Stimulated activated naive CD4-positive, alpha-beta T cell treated with Interleukin-2 at 50 U/mL for 16 hours (primary cell): ENCODE results near the gene GNAQ.

Source experiments
- DNase-seq: peaks from one replicate; lab custom pipeline; 2025; lab: John Stamatoyannopoulos, UW

The GNAQ gene

DNA sequence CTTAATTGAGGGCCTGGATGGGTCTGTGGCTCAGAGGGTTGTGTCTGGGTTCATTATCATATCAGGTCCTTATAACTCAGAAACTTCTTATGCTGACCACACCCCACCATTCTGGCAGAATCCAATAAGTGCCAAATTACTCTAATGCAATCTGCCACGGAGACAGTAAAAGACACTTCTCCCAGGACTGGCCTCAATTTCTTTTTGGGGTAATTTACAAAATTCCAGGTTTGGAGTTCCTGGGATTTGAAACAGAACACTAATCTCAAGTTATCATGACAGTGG, 187.8 kb downstream of the GNAQ start:
- no peak for DNase-seq

DNA sequence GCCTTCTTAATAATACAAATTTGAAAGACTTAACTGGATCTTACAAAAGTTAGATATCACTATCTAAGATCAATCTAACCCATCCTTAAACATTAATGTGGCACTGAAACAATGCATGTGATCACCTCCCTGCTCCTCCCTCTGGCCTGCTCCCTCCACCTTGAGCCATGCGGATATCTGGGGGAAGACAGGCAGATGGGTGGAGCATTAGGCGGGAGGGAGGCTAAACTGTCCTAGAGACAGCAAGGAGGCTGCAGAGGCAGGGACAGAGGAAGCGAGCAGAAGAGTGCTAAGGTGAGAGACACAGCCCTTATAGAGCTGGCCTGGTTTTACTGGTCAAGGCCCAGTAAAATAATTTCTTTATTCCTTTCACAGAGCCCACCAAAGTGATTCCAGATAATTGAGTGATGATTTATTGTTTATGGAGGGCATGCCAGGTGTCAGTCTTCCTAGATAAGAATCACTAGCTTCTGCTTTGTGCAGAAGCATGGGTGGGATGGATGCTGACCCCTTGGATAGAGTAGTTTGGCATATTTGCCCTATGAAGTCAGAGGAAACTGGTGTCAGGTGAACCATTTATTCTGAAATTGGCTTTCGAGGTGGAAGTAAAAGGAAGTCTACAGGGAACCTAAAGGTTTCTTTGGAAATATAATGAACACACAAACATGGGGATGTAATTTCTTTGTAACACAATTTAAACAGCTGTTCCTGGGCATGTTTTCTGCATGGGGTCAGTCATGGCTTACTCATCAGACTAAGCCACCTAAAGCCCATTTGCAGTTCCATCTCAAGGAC, 188.3 kb downstream of the GNAQ start:
- DNase-seq = no peak

DNA sequence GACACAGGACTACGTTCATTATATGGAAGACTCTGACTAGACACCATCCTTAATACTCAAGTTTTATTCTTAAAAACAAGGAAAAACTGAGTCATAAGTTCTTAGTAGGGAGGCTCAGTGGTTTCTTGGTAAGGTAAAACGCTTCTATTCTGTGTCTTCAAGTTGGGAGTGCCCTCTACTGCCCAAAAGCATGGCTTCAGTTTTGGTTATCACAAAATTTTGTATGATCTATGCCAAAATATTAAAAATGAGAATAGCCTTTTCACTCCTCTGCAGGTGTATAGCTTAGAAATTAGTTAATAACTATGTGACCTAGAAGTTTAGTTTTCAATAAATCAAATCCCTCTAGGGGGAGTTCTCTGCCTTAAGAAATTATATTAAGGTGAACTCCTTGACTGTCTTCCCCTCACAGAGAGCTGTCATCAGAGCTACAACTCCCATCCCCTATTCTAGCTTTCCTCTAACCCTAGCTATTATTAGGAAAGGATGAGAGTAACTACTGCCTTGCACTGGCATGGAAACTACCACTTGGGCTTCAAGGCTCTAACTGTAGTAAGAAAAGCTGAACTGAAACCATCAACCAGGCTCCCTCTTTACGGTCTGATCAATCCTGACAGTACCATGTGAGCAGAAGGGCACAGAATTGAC, 189.7 kb downstream of the GNAQ start:
- DNase-seq = no peak

DNA sequence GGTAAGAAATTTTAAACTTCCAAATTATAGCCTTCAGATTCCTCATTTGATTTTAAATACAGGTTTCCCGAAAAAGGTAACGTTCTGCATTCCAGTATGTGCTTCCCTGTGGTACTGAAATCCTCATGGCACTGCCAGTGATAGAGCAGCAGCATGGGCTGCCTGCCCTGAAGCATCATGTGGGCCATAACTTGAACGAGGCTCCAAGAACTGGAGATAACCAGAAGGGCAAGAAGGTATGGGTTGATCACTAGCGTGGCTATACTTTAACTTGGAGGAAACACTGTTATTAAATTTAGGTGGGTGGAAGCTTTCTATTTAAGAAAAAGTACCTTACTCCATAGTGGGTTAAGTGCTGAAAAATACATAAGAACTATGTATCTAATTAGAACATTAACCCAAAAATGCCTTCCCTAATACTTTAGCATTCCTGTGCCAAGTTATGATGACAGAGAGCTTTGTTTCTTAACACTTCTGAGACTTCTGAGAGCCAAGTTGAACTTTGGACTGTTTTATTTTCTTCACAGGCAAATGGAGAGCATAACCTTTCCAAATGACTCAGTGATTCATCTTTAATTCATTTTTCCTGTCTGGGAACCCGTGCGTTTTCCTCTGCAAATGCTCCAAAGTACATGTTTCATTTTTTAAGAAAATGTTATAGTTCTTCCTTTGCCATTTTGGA, 192.0 kb downstream of the GNAQ start:
- no peak for DNase-seq

DNA sequence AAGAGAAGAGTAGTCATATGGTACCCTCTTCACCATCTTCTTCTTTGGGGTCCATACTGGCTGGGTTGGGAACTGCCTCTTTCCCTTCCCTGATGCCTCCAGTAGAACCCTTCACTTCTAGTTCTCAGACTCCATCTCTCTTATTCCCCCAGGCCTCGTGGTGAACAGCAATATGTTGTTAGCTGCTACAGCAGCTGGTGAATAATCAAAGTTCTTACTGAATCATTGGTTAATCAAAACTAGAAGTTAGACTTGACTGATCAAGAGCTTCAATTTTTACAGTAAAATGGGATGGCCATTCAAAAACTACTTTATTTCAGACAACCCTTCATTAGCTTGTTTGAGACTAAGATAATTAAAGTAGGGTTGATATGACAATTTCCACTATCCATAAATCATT, 192.6 kb downstream of the GNAQ start:
- no peak for DNase-seq

DNA sequence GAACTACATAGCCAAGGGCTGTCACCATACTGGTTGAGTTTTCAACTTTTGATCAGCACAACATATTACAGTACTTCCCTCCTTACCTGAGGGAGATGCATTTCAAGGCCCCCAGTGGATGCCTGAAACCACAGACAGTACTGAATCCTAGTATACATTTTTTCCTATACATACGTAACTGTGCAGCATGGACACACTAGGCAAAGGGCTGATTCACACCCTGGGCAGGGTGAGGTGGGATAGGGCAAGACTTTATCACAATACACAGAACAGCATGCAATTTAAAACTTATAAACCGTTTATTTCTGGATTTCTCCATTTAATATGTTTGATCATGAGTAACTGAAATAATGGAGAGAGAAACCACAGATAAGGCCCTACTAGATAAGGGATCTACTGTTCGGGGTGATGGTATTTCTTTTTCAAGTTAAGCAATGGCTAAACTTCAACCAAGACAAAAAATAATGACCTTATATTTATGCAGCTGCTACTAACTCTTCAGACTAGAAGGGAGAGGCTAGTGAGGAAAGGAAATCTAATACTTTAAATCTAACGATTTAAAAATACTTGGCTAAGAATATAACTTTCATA, 196.6 kb downstream of the GNAQ start:
- no peak for DNase-seq

DNA sequence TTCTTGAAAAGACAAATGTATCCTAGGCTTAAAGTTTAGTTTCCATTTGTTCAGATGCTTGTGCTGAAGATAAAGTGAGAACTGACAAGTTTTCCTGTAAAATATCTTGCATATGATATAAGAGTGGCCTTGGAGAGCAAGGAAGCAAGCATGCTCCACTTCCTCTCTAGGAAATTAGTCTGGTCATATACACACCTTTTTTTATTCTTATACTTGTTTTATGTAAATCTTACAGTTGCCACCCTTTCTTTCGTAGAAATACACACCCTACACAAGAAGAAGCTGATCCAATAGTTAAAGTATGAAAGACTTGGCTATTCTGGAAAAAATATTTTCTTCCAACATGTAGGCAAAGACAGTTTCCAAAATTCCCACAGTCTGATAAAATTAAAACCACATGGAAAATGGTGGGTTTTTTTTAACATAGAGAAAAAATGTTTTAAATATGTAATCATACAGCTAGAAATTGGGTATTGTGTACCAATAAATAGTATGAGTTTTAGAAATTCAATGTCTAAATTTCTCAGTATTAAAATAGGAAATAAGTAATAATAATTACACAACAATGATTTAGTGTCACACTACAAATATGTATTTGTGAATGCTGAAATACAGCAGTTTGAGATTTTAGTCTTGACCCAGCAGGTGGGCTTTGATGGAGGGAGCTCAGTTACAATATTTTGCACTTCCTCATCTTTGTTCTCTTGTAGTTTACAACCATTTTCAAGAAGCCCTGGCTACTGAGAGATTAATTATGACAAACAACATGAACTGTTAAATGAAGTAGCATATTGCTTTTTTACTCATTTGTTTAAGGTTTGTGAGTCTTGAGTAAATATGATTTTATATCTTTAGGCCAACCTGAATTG, 197.8 kb downstream of the GNAQ start:
- no peak for DNase-seq

DNA sequence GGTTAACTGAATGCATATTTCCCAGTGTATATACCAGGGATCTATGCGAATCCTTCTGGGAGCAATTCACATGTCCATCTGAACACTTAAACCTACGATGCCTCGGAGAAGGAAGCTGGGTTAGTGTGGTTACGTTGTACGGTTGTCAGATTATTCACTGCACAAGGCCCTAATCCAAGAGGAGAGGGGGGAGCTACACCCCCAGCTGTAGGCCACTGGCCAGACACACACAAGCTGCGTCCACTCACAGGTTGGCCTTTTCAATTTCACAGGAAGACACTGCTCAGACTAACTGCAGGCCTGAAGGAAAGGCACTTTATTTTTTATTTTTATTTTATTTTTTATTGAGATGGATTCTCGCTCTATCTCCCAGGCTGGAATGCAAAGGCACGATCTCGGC, 199.0 kb downstream of the GNAQ start:
- no peak for DNase-seq

DNA sequence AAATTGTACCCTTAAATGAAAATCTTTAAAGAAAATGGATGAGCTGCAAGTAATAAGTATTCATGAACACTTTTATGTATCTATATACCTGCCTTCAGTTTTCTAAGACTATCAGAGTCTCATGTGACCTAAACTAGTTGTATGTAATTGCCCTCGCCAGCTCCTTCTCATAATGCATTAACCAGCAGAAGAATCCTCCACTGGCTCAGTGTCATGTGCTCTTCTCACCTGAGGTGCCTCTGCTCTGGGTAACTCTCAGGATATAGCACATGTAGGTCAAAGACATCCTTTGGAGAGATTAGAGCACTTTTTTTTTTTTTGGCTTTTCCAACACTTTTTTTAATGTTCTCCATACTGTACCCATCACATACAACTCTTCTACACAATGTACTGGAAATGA, 199.8 kb downstream of the GNAQ start:
- no peak for DNase-seq

DNA sequence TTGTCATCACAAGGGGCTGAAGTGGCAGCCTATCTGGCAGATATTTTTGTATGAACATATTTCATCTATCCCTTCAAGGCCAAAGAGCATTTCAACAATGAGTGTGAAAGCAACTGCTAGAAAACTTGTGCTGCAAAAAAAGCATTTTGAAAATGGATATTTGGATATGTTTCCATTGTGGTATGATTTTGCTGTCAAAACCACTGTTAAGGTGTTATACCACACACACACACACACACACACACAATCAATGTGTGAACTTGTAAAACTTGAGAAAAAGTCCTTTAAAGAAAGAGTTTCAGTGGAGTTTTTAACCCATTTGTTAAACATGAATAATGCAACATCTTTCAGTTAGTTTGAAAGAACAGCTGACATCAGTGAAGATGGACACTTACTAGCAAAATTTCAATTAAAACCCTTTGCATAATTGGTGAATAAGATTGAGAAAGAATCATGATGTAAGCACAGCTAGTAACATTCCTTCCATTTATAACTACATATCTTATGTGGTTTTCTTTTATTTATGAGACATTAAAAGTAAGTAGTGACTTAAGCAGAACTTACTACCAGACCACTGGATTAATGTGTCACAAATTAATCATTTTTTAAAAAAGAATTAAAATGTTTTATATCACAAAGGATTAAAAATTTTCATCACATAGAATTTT, 200.9 kb downstream of the GNAQ start:
- no peak for DNase-seq

DNA sequence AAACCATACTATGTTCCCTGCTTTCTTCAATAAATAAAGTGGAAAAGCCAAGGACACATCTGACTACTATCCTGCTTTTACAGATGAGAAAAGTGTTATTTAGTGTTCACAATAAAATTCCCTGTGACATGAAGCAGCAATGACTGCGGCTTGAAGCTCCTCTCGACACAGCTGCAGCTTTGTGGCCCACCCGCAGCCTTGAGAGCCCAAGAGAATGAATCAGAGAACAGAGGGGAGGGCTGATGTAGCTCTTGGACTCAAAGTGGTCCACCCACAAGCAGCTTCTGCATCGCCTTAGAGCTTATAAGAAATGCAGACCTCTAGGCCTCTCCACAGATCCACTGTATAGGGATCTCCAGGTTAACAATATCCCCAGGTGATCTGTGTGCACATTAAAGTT, 202.2 kb downstream of the GNAQ start:
- no peak for DNase-seq

DNA sequence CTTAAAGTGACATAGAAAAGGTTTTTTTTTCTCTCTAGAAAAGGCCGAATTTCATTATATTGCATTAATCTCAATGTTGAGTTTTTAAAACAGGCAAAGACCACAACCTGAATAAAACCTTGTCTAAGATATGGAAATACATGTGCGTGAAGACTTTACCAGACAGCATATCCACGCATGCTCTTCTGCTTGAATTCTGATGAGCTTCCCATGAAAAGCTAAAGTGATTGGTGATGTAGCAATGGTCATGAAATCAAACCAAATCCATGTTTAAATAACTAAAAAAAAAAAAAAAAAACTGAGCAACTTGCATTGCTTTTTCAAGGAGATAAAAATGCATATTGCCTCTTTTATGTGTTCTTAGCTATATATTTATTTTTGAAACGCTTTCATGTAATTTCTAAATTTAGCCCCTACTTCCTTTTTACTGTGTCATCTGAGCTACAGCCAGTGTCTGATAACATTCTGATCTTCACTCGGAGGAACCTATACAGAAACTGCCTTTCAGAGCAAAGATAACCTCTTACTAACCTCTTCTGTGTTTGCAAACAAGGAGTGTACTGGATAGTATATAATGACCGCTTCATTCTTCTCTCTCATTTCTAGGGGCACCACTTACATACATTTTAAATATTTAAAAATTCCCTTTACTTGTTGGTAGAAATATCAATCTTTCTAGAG, 204.4 kb downstream of the GNAQ start:
- no peak for DNase-seq

DNA sequence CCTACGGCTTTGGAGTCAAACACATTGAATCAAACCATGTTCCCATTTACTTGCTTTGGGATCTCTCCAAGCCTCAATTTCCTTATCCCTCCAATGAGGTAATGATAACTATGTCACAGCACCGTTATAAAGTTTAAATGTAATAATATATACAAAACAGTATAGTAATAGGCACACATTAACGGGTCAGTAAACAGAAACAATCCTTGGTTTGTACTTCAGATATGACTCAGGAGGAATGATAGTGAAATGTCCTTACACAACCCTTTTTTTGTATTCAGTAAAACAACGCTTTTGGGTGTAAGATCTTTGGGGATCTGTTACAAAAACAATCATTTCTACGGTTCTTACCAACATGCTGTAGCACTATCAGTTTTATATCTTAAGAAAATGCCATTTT, 205.0 kb downstream of the GNAQ start:
- no peak for DNase-seq

DNA sequence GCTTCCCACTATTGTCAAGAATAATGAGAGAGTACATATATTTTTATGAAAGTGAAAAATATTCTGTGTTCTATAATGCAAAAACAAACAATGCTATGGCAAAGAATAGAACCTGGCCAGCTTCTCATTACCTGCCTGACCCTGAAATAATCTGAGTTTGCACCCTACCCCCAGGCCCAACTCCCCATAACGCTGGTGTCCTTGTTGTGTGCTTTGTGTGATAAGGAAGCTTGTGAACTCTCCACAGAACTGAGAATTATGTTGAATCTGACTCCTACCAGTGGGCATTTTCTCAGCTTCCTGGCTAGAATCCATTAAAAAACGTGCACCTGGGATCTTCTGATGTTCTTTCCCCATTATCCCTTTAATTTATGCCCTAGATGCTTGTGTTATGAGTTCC, 205.5 kb downstream of the GNAQ start:
- no peak for DNase-seq

DNA sequence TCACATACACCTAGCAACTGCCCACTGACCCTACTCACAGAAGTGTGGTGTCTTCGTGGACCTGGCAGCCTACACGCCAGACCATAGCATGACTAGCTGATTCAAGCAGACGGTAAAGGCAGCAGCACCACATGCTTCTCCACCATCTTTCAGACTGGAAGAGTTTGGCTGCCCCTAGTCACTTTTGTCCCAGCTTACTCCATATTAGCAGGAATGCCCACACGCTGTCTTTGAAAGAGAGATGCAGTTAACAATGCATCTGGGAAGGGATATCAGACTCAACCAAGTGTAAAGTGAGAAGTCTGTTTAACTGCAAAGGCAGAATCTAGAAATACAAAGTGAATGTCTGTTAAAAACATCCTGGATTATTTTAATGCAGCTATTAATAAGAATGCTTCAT, 206.2 kb downstream of the GNAQ start:
- DNase-seq = no peak

DNA sequence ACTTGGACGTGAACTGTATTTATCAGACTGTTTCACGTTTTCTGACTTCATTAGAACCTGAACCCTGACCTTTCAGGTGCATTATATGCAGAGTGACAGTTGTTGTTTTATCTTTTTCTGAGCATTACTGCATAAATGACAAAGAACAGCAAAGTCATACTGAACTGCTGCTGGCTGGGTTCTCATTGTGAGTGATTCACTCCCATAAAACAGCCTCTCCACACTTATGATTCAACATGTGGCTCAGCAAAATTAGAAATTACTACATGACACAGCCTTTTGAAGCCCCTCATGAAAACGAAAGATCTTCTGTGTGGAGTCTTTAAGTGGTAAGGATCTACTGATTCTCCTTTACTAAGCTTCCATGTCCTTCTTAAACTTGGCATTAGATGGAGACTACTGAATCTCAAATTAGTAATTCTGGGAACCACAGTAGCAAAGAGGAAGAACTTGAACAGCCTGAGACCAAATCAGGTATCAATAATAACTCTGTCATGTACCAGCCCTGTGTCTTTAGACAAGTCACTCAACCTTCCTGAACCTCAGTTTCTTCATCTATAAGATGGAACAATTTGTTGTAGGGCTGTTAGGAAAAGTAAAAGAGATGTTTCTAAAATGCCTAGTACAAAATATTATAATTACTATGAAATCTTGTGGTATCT, 211.2 kb downstream of the GNAQ start:
- DNase-seq = no peak

DNA sequence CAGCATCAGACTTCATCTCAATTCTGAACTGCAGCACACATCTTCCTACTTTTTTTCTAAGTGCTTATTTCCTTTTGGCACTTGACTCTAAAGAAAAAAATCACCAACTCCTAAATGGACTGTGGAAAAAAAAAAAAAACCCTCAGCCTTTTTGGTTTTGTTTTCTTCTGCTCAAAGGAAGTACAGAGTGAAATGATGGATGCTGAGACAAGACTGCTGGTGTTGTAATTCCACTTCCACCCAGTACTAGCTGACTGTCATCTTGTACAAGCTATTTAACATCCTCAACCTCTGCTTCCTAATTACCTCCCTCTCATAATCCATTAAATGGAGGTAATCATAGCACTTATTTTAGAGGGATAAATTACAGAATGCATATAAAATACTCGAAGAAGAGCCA, 212.0 kb downstream of the GNAQ start:
- no peak for DNase-seq

DNA sequence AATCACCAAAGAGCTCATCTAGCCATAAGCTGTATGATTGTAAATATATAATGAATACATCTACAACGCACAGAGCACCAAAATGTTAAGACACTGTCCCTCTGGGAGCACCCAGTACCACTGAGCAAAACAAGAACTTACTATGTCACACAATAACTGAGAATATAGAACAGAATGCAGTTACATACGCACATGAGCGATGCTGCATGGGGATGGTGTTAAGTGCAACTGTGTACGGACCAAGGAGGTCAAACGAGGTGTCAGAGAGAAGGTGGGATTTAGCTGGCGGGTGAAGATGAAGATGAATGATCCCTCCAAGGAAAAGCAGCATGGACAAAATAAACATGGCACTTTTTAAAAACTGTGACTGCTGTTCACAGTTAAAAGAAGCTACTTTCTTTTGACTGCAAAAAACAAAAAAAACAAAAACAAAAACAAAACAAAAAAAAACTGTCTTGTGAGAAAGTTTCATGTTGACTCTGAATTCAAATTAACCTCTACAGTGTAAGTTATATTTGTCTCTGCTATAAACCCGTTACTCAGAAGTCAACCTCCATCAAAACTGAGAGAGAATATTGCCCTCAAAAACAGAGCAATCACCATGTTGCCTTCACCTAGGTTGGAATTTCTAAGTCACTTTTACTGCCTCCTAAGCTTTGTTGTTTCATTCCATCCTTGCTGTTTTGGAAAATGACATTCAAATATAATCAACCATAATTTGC, 213.9 kb downstream of the GNAQ start:
- no peak for DNase-seq

DNA sequence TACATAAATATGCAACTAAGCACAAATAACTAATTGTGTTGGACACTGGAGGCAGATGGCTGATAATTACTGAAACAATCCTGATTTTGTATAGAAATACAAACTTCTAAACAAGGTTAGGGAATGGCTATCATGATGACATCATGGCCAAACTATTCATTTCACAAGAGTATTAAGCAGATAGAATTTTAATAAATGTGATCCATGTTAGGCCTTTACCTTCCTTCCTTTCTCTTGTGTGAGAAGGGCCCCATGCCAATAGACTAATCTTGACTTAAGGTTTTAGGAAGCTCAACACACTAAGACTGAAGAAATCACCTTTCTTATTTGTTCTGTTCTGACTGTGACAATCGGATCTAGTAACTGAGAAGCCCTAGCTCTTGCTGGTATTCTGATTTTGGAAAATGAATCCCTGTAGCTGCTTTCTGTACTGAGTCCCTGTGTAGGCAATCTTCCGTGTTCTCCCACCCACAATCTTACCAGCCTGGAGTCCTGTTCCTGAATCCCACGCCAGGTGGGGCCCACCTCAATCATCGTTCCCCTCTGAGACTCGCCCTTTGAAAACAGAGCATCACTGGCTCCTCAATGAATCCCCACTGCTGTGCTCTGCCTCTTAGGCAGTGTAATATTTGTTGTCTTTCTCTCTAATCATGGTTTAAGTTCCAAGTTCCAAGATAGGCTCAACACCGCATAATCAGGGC, 214.8 kb downstream of the GNAQ start:
- DNase-seq = no peak
